HG03378 (cell line): ENCODE data around the gene TMEM50A.
"Not testable (repeated sequence)": the region's sequence is repeated elsewhere in the genome, so short reads cannot be mapped to it uniquely, and the experiment has no call there.

Experiments
- ATAC-seq: cut with Tn5 transposase; IDR thresholded peaks from one replicate; pipeline ENCODE4 v1.9.1; 2021; ENCODE audit warnings: mild to moderate bottlenecking, moderate library complexity; ENCODE audit not compliant: unreplicated experiment

The TMEM50A gene

GRCh38 chr1:25338188-25338981 is at the start of gene TMEM50A:
Gene TMEM50A (plus strand): TSS chr1:25338334. CDS start chr1:25340487, 2,153 bp downstream.
- ATAC-seq: peak; percentile 42

- not testable (repeated sequence) for ATAC-seq
Observed at GRCh38 chr1:25288573-25289101, 49.5 kb upstream of the TMEM50A start.

GRCh38 chr1:25290043-25290442 is 48.1 kb upstream of the TMEM50A start:
- not testable (repeated sequence) for ATAC-seq

GRCh38 chr1:25293426-25293825 is 44.7 kb upstream of the TMEM50A start:
- ATAC-seq: not testable (repeated sequence)

- not testable (repeated sequence) for ATAC-seq
Observed at GRCh38 chr1:25294889-25295826, 43.0 kb upstream of the TMEM50A start.

- ATAC-seq: not testable (repeated sequence)
Observed at GRCh38 chr1:25296501-25296900, 41.6 kb upstream of the TMEM50A start.

- ATAC-seq: not testable (repeated sequence)
Observed at GRCh38 chr1:25300729-25301128, 37.4 kb upstream of the TMEM50A start.

GRCh38 chr1:25302330-25302729 is 35.8 kb upstream of the TMEM50A start:
- ATAC-seq: not testable (repeated sequence)

- ATAC-seq: not testable (repeated sequence)
Observed at GRCh38 chr1:25304936-25305335, 33.2 kb upstream of the TMEM50A start.

GRCh38 chr1:25308168-25308567 is 30.0 kb upstream of the TMEM50A start:
- ATAC-seq: not testable (repeated sequence)

- ATAC-seq: not testable (repeated sequence)
Observed at GRCh38 chr1:25309085-25309484, 29.0 kb upstream of the TMEM50A start.

GRCh38 chr1:25309486-25309885 is 28.6 kb upstream of the TMEM50A start:
- ATAC-seq: not testable (repeated sequence)

GRCh38 chr1:25312806-25313470 is 25.2 kb upstream of the TMEM50A start:
- not testable (repeated sequence) for ATAC-seq

- not testable (repeated sequence) for ATAC-seq
Observed at GRCh38 chr1:25320314-25320938, 17.7 kb upstream of the TMEM50A start.

GRCh38 chr1:25322127-25322526 is 16.0 kb upstream of the TMEM50A start:
- ATAC-seq: not testable (repeated sequence)

GRCh38 chr1:25324407-25324806 is 13.7 kb upstream of the TMEM50A start:
- not testable (repeated sequence) for ATAC-seq

- not testable (repeated sequence) for ATAC-seq
Observed at GRCh38 chr1:25327864-25328790, 10.0 kb upstream of the TMEM50A start.

- not testable (repeated sequence) for ATAC-seq
Observed at GRCh38 chr1:25328791-25329185, 9.3 kb upstream of the TMEM50A start.

GRCh38 chr1:25329336-25329735 is 8.8 kb upstream of the TMEM50A start:
- ATAC-seq: not testable (repeated sequence)
